Colonic mucosa (tissue), 4 donors: ENCODE measurements around the gene RPL22. TPM values are rescaled to one million over a fixed set of nuclear protein-coding genes. Genes with fewer than 3 reads are reported as not detected.

Source experiments
- DNase-seq: peaks from one replicate; pipeline ENCODE4 v3.0.0-alpha.2; 2020
- H3K27ac ChIP-seq: fragments of 200-600 bp; one replicate; pipeline ENCODE4 v1.8.0; 2021
- H3K27me3 ChIP-seq: fragments of 200-600 bp; one replicate; pipeline ENCODE4 v1.8.0; 2021
- H3K36me3 ChIP-seq: fragments of 200-600 bp; one replicate; pipeline ENCODE4 v1.8.0; 2021
- H3K4me1 ChIP-seq: fragments of 200-600 bp; one replicate; pipeline ENCODE4 v1.8.0; 2021; ENCODE audit warnings: mild to moderate bottlenecking
- H3K4me3 ChIP-seq: fragments of 200-600 bp; one replicate; pipeline ENCODE4 v1.8.0; 2021
- H3K9ac ChIP-seq, 2 donors: one replicate each; pipeline ENCODE4 v1.7.0; 2013; ENCODE audit warnings: control low read depth in 2 of 2, low read depth in 2 of 2, low read length in 2 of 2
- H3K9me3 ChIP-seq: fragments of 200-600 bp; one replicate; pipeline ENCODE4 v1.8.0; 2021
- CTCF ChIP-seq: fragments of 200-600 bp; IDR thresholded peaks from one replicate; pipeline ENCODE4 v1.8.0; 2022; ENCODE audit warnings: antibody characterized with exemption, mild to moderate bottlenecking
- intact Hi-C: fragments of 100-400 bp; cut with DNase I; formaldehyde crosslinking; loops from one replicate; pipeline ENCODE4 v1.14.1; 2022
- total RNA-seq, 2 donors: library from RNA; stranded (reverse); fragmentation: NEBNext Ultra II Directional in 1 of 2; extraction: Animal tissue kit (Norgen Biotek cat#: 25700) in 1 of 2; gene quantifications; one replicate each; pipeline ENCODE4 v1.2.1, GENCODE V29; 2021
- donor health status: healthy.
- donor health status: DM: no; HTN: no; CAD: no.
- donor health status: DM: no; HTN: no; CAD: no.

Gene RPL22
- total RNA-seq, 2 donors from 2014 or later, result 314 to 378 TPM

- Histone ChIP-seq H3K4me3 (no peak overlapping the region), H3K9ac (no peak overlapping the region), H3K4me1 (no peaks in the 10 kb centered on the region), H3K36me3 (no peaks in the 10 kb centered on the region), H3K9me3 (no peaks in the 10 kb centered on the region), H3K27me3 (no peaks in the 10 kb centered on the region), H3K27ac (no peak overlapping the region)
- no peak for DNase-seq
- no peak for TF ChIP-seq CTCF
- intact Hi-C loops, result loop anchor here (10.0 kb wide), 1 partner anchor 115 kb away; no protein-coding TSS in a partner anchor
Observed at GRCh38 chr1:6170116-6170741, 29.2 kb downstream of the RPL22 start.

- no peaks in the 10 kb centered on the region for H3K27me3 ChIP-seq
- no peak for TF ChIP-seq CTCF
Observed at GRCh38 chr1:6168947-6169586, 30.3 kb downstream of the RPL22 start.

GRCh38 chr1:6167391-6168303 is 31.7 kb downstream of the RPL22 start:
- H3K9me3 ChIP-seq, result no peaks in the 10 kb centered on the region
- no peaks in the 10 kb centered on the region for H3K27me3 ChIP-seq
- no peak overlapping the region for H3K9ac ChIP-seq
- no peak for DNase-seq
- no peak overlapping the region for H3K4me3 ChIP-seq
- no peaks in the 10 kb centered on the region for H3K36me3 ChIP-seq
- H3K27ac ChIP-seq, result no peak overlapping the region
- intact Hi-C loops, result no loop called here
- no peaks in the 10 kb centered on the region for H3K4me1 ChIP-seq
- no peak for TF ChIP-seq CTCF

More at GRCh38 chr1:6168947-6169586, 30.3 kb downstream of the RPL22 start:
- no peak overlapping the region for H3K9ac ChIP-seq
- DNase-seq, result no peak
- no peak overlapping the region for H3K27ac ChIP-seq
- no peaks in the 10 kb centered on the region for H3K4me1 ChIP-seq
- no peaks in the 10 kb centered on the region for H3K36me3 ChIP-seq
- H3K4me3 ChIP-seq, result no peak overlapping the region
- intact Hi-C loops, result no loop called here
- H3K9me3 ChIP-seq, result no peaks in the 10 kb centered on the region

GRCh38 chr1:6166655-6167390 is 32.6 kb downstream of the RPL22 start:
- no peak for TF ChIP-seq CTCF
- H3K9me3 ChIP-seq, result no peaks in the 10 kb centered on the region
- H3K36me3 ChIP-seq, result no peaks in the 10 kb centered on the region
- no peak overlapping the region for H3K9ac ChIP-seq
- H3K27ac ChIP-seq, result no peak overlapping the region
- H3K4me1 ChIP-seq, result no peaks in the 10 kb centered on the region
- no peak overlapping the region for H3K4me3 ChIP-seq
- H3K27me3 ChIP-seq, result no peaks in the 10 kb centered on the region
- intact Hi-C loops, result no loop called here
- no peak for DNase-seq

GRCh38 chr1:6166221-6166620 is 33.2 kb downstream of the RPL22 start:
- intact Hi-C loops, result no loop called here
- Histone ChIP-seq H3K4me1 (no peaks in the 10 kb centered on the region), H3K9ac (no peak overlapping the region), H3K27me3 (no peaks in the 10 kb centered on the region), H3K27ac (no peak overlapping the region), H3K9me3 (no peaks in the 10 kb centered on the region), H3K36me3 (no peaks in the 10 kb centered on the region), H3K4me3 (no peak overlapping the region)
- no peak for DNase-seq
- TF ChIP-seq CTCF, result no peak
